MCF 10A (cell line): ENCODE data around the gene FN3K. TPM values are rescaled to one million over a fixed set of nuclear protein-coding genes. Genes with fewer than 3 reads are reported as not detected.

ENCODE experiments used
- BruUV-seq: library from RNA; stranded (reverse); fragments of 400-500 nt; replicated peaks from 2 replicates; lab custom pipeline; 2021; lab: Mats Ljungman, UMichigan
- CTCF ChIA-PET: fragments of 300-600 bp; sonication (Branson Sonifier 250); formaldehyde crosslinking; extraction: SDS; loops from one replicate; lab custom pipeline; 2021; ENCODE audit warnings: antibody characterized with exemption, inconsistent platforms; lab: Yijun Ruan, JAX
- POLR2A ChIA-PET: fragments of 300-600, 350-650 bp; sonication (Branson Sonifier 250); formaldehyde crosslinking; extraction: SDS; loops from one replicate; lab custom pipeline; 2020; ENCODE audit warnings: antibody characterized with exemption, inconsistent platforms; lab: Yijun Ruan, JAX
- DNase-seq: peaks from one replicate; pipeline ENCODE4 v3.0.0-alpha.2; 2018; ENCODE audit not compliant: unreplicated experiment
- H3K27ac Mint-ChIP-seq: one replicate; pipeline ENCODE4 v1.8.0; 2022; ENCODE audit warnings: mild to moderate bottlenecking, low read depth, mixed read lengths; ENCODE audit not compliant: unreplicated experiment
- H3K27me3 Mint-ChIP-seq: one replicate; pipeline ENCODE4 v1.8.0; 2022; ENCODE audit warnings: mixed read lengths; ENCODE audit not compliant: insufficient read depth, unreplicated experiment
- H3K36me3 Mint-ChIP-seq: one replicate; pipeline ENCODE4 v1.8.0; 2022; ENCODE audit warnings: mild to moderate bottlenecking, moderate library complexity, mixed read lengths; ENCODE audit not compliant: insufficient read depth, unreplicated experiment
- H3K4me1 Mint-ChIP-seq: one replicate; pipeline ENCODE4 v1.8.0; 2022; ENCODE audit warnings: mixed read lengths; ENCODE audit not compliant: insufficient read depth, unreplicated experiment
- H3K4me3 Mint-ChIP-seq: one replicate; pipeline ENCODE4 v1.8.0; 2022; ENCODE audit warnings: mild to moderate bottlenecking, moderate library complexity, mixed read lengths; ENCODE audit not compliant: unreplicated experiment
- H3K9me3 Mint-ChIP-seq: one replicate; pipeline ENCODE4 v1.8.0; 2022; ENCODE audit warnings: mixed read lengths; ENCODE audit not compliant: unreplicated experiment
- CTCF ChIP-seq: fragments of 200-600 bp; IDR thresholded peaks from one replicate; pipeline ENCODE4 v1.8.0; 2022; ENCODE audit warnings: antibody characterized with exemption, mild to moderate bottlenecking; ENCODE audit not compliant: unreplicated experiment
- intact Hi-C: fragments of 100-400 bp; cut with micrococcal nuclease; formaldehyde crosslinking; loops from 2 replicates; pipeline ENCODE4 v1.14.1; 2022
- total RNA-seq: library from RNA; stranded (reverse); gene quantifications from 2 replicates; pipeline ENCODE4 v1.2.3, GENCODE V29; 2022

FN3K gene
- total RNA-seq, 1 experiment from 2014 or later = 1.3 TPM

- Mint-ChIP-seq H3K4me1 (no peaks in the 10 kb centered on the region), H3K4me3 (peak overlapping the region; percentile 14), H3K27me3 (no peaks in the 10 kb centered on the region), H3K27ac (no peak overlapping the region), H3K36me3 (peaks cover 4% of the 10 kb centered on the region), H3K9me3 (no peaks in the 10 kb centered on the region)
- no peak for TF ChIP-seq CTCF
- BruUV-seq = no TSS peak
- ChIA-PET CTCF (no interaction called here), POLR2A (no interaction called here)
- intact Hi-C loops = no loop called here
- DNase-seq = no peak
Measured at GRCh38 chr17:82750241-82750908, 15.0 kb downstream of the FN3K start.

GRCh38 chr17:82751171-82751570, 15.8 kb downstream of the FN3K start:
- no peak for DNase-seq
- H3K9me3 Mint-ChIP-seq = no peaks in the 10 kb centered on the region
- H3K4me1 Mint-ChIP-seq = no peaks in the 10 kb centered on the region
- no peak for TF ChIP-seq CTCF
- POLR2A ChIA-PET = no interaction called here
- CTCF ChIA-PET = no interaction called here
- H3K27ac Mint-ChIP-seq = no peak overlapping the region
- no peak overlapping the region for H3K4me3 Mint-ChIP-seq
- no TSS peak for BruUV-seq
- H3K36me3 Mint-ChIP-seq = no peaks in the 10 kb centered on the region
- intact Hi-C loops = no loop called here
- no peaks in the 10 kb centered on the region for H3K27me3 Mint-ChIP-seq

- CTCF ChIA-PET = no interaction called here
Measured at GRCh38 chr17:82751571-82752370, 16.4 kb downstream of the FN3K start, which contains the start of gene TBCD. Gene TBCD, plus strand, starts transcription at chr17:82752065. Its CDS starts 129 bp downstream, at chr17:82752194.

More at GRCh38 chr17:82751571-82752370, 16.4 kb downstream of the FN3K start, which contains the start of gene TBCD:
- POLR2A ChIA-PET = interaction anchor here (1.6 kb wide), 1 partner anchor 12 kb away, joined by 3 read pairs; no protein-coding TSS in a partner anchor
- TF ChIP-seq CTCF = no peak
- Mint-ChIP-seq H3K36me3 (no peaks in the 10 kb centered on the region), H3K27ac (no peak within 1 kb of the TSS), H3K4me1 (no peaks in the 10 kb centered on the region), H3K4me3 (peak within 1 kb of the TSS; percentile 80), H3K27me3 (no peaks in the 10 kb centered on the region), H3K9me3 (no peaks in the 10 kb centered on the region)
- no TSS peak for BruUV-seq
- intact Hi-C loops = no loop called here
- DNase-seq = peak; percentile 83
